Left ventricle myocardium inferior (tissue), 1 donor: Measurements from ENCODE around the gene ATXN10. TPM values are rescaled to one million over a fixed set of nuclear protein-coding genes. Genes with fewer than 3 reads are reported as not detected.

ENCODE experiments used
- DNase-seq: peaks from one replicate; pipeline ENCODE4 v3.0.0-alpha.2; 2020
- H3K27ac ChIP-seq: fragments of 200-600 bp; replicated peaks from 2 replicates; pipeline ENCODE4 v1.8.0; 2021
- H3K27me3 ChIP-seq: fragments of 200-600 bp; 2 replicates; pipeline ENCODE4 v1.8.0; 2021; ENCODE audit warnings: low read depth
- H3K36me3 ChIP-seq: fragments of 200-600 bp; 2 replicates; pipeline ENCODE4 v1.8.0; 2021
- H3K4me1 ChIP-seq: fragments of 200-600 bp; 2 replicates; pipeline ENCODE4 v1.8.0; 2021
- H3K4me3 ChIP-seq: fragments of 200-600 bp; 2 replicates; pipeline ENCODE4 v1.8.0; 2021; ENCODE audit warnings: mild to moderate bottlenecking, moderate library complexity
- H3K9me3 ChIP-seq: fragments of 200-600 bp; replicated peaks from 2 replicates; pipeline ENCODE4 v1.8.0; 2021
- CTCF ChIP-seq: fragments of 200-600 bp; IDR thresholded peaks from 2 replicates; pipeline ENCODE4 v1.8.0; 2021; ENCODE audit warnings: antibody characterized with exemption, mild to moderate bottlenecking, borderline replicate concordance
- intact Hi-C: fragments of 100-400 bp; cut with micrococcal nuclease; formaldehyde crosslinking; loops from one replicate; pipeline ENCODE4 v1.11.0; 2022
- total RNA-seq: library from RNA; stranded (reverse); fragmentation: NEBNext Ultra II Directional; extraction: Animal tissue kit (Norgen Biotek cat#: 25700); gene quantifications from one replicate; pipeline ENCODE4 v1.2.1, GENCODE V29; 2021
- donor health status: DM: no; HTN: yes; CAD: no; lungs with severe emphysema.

The ATXN10 gene
- total RNA-seq, 1 donor from 2014 or later = 148 TPM

- Histone ChIP-seq H3K27me3 (no peaks in the 10 kb centered on the region), H3K27ac (no peak overlapping the region), H3K4me1 (no peaks in the 10 kb centered on the region), H3K9me3 (no peaks in the 10 kb centered on the region), H3K4me3 (no peak overlapping the region), H3K36me3 (peaks cover 41% of the 10 kb centered on the region)
- intact Hi-C loops = no loop called here
- DNase-seq = no peak
- no peak for TF ChIP-seq CTCF
These were observed 175.3 kb downstream of the ATXN10 start for GRCh38 chr22:45846952-45847351.

GRCh38 chr22:45848904-45849303 is 177.3 kb downstream of the ATXN10 start:
- Histone ChIP-seq H3K36me3 (peaks cover 44% of the 10 kb centered on the region), H3K27me3 (no peaks in the 10 kb centered on the region), H3K9me3 (peaks cover 12% of the 10 kb centered on the region), H3K4me3 (no peak overlapping the region), H3K27ac (no peak overlapping the region), H3K4me1 (no peaks in the 10 kb centered on the region)
- DNase-seq = no peak
- intact Hi-C loops = no loop called here
- no peak for TF ChIP-seq CTCF

GRCh38 chr22:45852826-45853225 is 181.2 kb downstream of the ATXN10 start:
- no peak overlapping the region for H3K27ac ChIP-seq
- H3K4me1 ChIP-seq = no peaks in the 10 kb centered on the region
- peaks cover 12% of the 10 kb centered on the region for H3K9me3 ChIP-seq
- DNase-seq = no peak
- H3K4me3 ChIP-seq = no peak overlapping the region
- peaks cover 47% of the 10 kb centered on the region for H3K36me3 ChIP-seq
- TF ChIP-seq CTCF = no peak
- intact Hi-C loops = no loop called here
- H3K27me3 ChIP-seq = no peaks in the 10 kb centered on the region

- H3K27me3 ChIP-seq = no peaks in the 10 kb centered on the region
- H3K27ac ChIP-seq = no peak overlapping the region
- H3K9me3 ChIP-seq = peaks cover 12% of the 10 kb centered on the region
- no peak overlapping the region for H3K4me3 ChIP-seq
- no peaks in the 10 kb centered on the region for H3K4me1 ChIP-seq
- no peak for DNase-seq
- peaks cover 58% of the 10 kb centered on the region for H3K36me3 ChIP-seq
- intact Hi-C loops = no loop called here
- no peak for TF ChIP-seq CTCF
These were observed 184.3 kb downstream of the ATXN10 start for GRCh38 chr22:45855961-45856360.

GRCh38 chr22:45857519-45857918 is 185.9 kb downstream of the ATXN10 start:
- TF ChIP-seq CTCF = no peak
- DNase-seq = no peak
- H3K4me3 ChIP-seq = no peak overlapping the region

More at GRCh38 chr22:45857519-45857918, 185.9 kb downstream of the ATXN10 start:
- intact Hi-C loops = no loop called here
- H3K27me3 ChIP-seq = no peaks in the 10 kb centered on the region
- H3K4me1 ChIP-seq = no peaks in the 10 kb centered on the region
- peaks cover 9% of the 10 kb centered on the region for H3K9me3 ChIP-seq
- H3K27ac ChIP-seq = no peak overlapping the region
- peaks cover 44% of the 10 kb centered on the region for H3K36me3 ChIP-seq
